GM18858 (cell line): ENCODE measurements around the gene BRIP1.
A peak's percentile ranks its signal among the peaks of the same experiment; 100 is the strongest.
"Not testable (repeated sequence)": the region's sequence is repeated elsewhere in the genome, so short reads cannot be mapped to it uniquely, and the experiment has no call there.

Source experiments
- ATAC-seq: cut with Tn5 transposase; IDR thresholded peaks from one replicate; pipeline ENCODE4 v1.9.1; 2021; ENCODE audit not compliant: unreplicated experiment

The BRIP1 gene

DNA sequence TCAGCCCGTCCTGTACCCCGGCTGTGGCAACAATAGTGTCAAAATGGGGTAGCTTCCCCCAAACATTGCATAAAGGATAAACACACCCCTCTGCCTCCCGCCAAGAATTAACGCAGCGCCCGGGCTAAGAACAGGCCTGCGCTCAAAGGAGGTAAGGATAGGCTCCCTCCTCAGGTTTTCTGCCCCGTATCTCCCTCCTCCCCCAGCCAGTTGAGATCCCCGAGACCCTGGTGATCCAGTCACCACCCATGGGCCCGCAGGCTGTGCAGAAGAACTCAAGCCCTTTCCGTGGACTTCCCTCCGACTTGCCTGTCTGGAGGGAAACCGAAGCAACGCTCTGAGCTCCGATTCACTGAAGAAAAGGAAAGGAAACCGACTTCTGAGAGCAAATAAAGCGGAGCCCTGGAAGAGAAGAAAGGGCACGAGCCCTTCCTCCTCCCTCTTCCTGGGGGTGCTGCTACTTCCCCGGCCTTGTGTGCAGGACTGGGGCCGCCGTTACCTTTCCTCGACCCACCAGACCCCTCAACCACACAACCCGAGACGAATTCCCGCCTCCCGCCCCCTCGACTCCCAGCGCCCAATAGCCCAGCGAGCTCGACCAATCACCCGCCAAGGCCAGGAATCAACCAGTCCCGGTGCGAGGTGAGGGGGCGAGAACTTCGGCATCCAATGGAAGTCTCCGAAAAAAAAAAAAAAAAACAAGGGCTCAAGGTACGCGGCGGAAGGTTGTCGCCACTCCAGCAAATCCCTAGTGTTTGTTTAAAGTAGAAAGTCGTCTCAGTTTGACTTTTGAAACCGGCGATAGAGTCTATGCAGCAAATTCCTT is at the start of gene BRIP1:
Gene BRIP1, minus strand, starts transcription at position 554 of the 826 bp plus-strand sequence. CDS start 1,989 bp downstream, outside the sequence.
- peak; percentile 64 for ATAC-seq

- no peak for ATAC-seq
These were observed 45.1 kb upstream of the BRIP1 start for GRCh38 chr17:61908292-61909037.

DNA sequence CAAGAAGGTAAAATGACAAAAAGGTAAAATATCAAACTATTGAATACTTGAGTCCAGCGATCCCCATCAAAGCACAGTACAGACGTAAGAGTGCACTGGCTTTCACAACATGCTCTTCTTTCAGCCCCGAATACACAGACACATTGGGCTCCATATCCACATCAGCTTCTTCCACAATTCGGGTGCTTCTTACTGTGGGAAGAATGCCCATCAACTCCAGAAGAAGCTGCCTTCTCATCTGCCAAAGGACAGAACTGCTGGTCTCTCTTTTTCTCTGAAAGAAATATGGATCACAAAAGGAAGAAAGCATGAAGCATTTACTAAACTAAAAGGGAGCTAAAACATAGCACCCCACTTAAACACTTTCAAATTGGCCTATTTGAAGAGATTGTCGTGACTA is 44.0 kb upstream of the BRIP1 start:
- ATAC-seq, result no peak

- ATAC-seq, result peak; percentile 61
These were observed 40.9 kb upstream of the BRIP1 start for GRCh38 chr17:61904094-61904710.

- no peak for ATAC-seq
These were observed 39.9 kb upstream of the BRIP1 start for GRCh38 chr17:61903251-61903650.

- no peak for ATAC-seq
These were observed 34.3 kb upstream of the BRIP1 start for GRCh38 chr17:61897548-61898180.

GRCh38 chr17:61895391-61895790 is 32.1 kb upstream of the BRIP1 start:
- no peak for ATAC-seq

DNA sequence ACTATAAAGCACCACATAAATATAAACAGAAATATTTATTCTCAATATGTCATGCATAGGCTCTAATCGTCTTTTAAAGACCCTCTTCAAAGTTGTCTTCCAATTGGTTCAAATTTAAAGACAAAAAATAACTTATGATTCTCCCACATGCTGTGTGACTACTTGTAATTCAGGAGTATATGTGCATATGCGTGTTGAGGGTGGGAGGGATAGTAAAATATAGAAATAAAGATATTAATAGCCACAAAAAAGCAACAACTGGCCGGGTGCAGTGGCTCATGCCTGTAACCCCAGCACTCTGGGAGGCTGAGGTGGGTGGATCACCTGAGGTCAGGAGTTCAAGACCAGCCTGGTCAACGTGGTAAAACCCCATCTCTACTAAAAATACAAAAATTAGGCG is 31.0 kb upstream of the BRIP1 start:
- ATAC-seq, result not testable (repeated sequence)

DNA sequence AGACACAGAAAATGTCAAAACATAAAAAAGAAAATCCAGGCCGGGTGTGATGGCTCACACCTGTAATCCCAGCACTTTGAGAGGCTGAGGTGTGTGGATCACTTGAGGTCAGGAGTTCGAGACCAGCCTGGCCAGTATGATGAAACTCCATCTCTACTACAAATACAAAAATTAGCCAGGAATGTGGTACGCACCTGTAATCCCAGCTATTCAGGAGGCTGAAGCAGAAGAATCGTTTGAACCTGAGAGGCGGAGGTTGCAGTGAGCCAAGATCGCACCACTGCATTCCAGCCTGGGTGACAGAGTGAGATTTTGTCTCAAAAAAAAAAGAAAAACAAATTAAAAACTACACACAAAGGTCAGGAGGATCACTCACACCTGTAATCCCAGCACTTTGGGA is 24.4 kb upstream of the BRIP1 start:
- ATAC-seq, result not testable (repeated sequence)

DNA sequence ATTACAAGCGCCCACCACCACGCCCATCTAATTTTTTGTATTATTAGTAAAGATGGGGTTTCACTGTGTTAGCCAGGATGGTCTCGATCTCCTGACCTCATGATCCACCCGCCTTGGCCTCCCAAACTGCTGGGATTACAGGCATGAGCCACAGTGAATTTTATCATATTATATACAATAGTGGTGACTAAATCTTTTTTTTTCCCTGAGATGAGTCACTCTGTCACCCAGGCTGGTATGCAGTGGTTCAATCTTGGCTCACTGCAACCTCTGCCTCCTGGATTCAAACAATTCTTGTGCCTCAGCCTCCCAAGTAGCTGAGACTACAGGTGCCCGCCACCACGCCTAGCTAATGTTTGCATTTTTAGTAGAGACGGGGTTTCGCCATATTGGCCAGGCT is 22.5 kb upstream of the BRIP1 start:
- ATAC-seq, result not testable (repeated sequence)

DNA sequence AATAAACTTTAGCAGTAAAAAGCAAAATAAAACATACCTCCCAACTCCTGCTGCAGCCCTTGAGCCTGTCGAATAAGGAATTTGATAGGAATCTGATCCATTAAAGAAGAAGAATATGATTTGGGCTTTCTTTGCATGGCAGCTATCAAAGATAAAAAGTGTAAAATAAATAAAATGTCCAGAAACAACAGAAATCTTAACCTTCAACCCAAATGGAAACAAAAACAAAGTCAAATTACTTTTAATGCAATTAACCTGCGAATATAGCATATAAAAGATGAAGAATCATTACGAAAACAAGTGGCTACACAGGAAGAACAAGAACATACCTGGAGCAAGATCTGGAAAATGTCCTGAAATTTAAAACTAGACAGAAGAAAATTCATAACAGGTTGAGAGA is 21.5 kb upstream of the BRIP1 start:
- ATAC-seq, result no peak

- ATAC-seq, result no peak
These were observed 17.3 kb upstream of the BRIP1 start for GRCh38 chr17:61880589-61881102.

DNA sequence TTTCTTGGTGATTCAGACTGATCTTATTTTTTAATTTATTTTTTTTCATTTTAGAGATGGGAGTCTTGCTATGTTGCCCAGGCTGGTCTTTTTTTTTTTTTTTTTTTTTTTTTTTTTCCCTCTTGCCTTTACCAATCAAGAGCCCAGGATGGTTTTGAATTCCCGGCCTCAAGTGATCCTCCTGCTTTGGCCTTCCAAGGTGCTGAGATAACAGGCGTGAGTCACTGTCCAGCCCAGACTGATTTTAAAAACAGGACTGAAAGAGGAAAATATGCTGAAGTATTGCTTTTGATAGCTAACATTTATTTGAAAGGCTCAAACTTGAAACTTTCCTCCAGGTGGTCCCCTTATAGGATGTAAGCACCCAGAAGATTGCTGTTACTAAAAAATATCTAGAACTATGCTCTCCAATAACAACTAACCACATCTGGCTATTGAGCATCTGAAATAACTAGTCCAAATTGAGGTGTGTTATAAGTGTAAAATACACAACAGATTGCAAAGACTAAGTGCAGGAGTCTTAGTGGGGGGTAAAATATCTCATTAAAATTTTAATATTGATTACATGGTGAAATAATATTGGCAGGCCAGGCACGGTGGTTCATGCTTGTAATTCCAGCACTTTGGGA is 15.8 kb upstream of the BRIP1 start:
- ATAC-seq, result no peak

GRCh38 chr17:61878520-61878919 is 15.2 kb upstream of the BRIP1 start:
- no peak for ATAC-seq

GRCh38 chr17:61877837-61878236 is 14.5 kb upstream of the BRIP1 start:
- no peak for ATAC-seq

DNA sequence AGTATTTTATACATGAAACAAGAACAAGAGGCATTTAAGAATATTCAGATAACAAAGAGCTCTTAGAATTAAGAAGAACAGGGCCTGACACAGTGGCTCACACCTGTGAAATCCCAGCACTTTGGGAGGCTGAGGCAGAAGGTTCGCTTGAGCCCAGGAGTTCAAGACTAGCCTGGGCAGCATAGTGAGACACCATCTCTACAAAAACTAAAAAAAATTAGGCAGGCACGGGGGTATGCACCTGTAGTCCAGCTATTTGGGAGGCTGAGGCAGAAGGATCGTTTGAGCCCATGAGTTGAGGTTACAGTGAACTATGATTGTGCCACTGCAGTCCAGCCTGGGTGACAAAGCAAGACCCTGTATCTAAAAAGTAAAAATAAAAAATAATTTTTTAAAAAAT is 12.5 kb upstream of the BRIP1 start:
- ATAC-seq, result no peak

GRCh38 chr17:61875285-61875684 is 12.0 kb upstream of the BRIP1 start:
- no peak for ATAC-seq

DNA sequence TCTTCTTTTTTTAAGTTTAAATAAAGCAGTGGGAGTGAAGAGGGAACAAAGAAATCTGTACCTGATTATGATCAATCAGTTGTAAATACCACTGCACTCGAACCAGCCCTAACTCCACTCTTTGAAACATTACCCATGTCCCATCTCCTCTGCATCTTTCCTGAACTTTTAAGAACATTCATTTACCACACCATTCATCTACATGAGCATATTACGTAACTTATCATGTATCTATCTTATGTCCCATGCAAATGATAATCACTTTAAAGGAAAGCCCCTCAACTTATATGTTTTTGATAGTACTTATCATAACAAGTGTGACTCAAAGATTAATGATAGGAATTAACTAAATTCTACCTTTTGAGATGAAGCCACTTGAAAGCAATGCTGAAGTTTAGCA is 10.7 kb upstream of the BRIP1 start:
- no peak for ATAC-seq

DNA sequence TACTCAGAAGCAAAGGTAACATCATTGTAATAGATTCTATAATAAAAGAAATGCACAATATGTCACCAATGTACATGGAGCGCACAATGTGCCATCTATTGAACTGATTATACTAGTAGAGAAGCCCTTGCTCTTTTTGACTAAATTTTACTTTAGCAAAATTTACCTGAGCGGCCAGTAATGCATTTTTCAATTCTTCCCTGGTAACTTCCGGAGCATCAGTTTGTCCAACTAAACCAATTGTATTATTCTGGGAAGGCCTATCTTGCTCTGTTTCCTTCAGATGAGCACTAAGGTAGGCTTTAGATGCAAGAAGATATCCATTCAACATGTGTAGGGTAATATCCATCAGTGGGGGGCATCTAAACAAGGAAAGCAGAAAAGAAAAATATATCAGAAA is 8.8 kb upstream of the BRIP1 start:
- ATAC-seq, result no peak

DNA sequence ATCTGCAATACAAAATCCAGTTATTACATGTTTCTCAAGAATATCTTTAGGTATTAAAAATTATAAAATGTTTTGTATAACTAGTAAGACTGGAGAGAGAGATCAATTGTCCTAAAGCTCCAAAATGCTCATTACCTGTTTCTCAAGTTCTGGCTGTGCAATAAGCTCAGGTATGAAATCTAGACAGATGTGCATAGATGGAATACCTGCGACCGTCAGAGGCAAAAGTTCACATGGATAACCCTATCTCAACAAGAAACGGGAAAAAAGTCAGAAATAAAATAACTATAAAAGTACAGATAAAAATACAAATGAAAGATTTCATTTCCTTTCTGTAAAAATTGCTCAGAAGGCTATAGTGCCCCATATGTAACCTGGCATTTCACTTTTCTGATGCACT is 5.8 kb upstream of the BRIP1 start:
- no peak for ATAC-seq

- ATAC-seq, result no peak
These were observed 4.7 kb upstream of the BRIP1 start for GRCh38 chr17:61868074-61868473.
